HG03175 (cell line): Measurements from ENCODE around the gene FERMT1.
"Not testable (repeated sequence)": the region's sequence is repeated elsewhere in the genome, so short reads cannot be mapped to it uniquely, and the experiment has no call there.

Experiments used
- ATAC-seq: cut with Tn5 transposase; IDR thresholded peaks from one replicate; pipeline ENCODE4 v1.9.1; 2021; ENCODE audit warnings: mild to moderate bottlenecking, moderate library complexity; ENCODE audit not compliant: unreplicated experiment

The FERMT1 gene

DNA sequence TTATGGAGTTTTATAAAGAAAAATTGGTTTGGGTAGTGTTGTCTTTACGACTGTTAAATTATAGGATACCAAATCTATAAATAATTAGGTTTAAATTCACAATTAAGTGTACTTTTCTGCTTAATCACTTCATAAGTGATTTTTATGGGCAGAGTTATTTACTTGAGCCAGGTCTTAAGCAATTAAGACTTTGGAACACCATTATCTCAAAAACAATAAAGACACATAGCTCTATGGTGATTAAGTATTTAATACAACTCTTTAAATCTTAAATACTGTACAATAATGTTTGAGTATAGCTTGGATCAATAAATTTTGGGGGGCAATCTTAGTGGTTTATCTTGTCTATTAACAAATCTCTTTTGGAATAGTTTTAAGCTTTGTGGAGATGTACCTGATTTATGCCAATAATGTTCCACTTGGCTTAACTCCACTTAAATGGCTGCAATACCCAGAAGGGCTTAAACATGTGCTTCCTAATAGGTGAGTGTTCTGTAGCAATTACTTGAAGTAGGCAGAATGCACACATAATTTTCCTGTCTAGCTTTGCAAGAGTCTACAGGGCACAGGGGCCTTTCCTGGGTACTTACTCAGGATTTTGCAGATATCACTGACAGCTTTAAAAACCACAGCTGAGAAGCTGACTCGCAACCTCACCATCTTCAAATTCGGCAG is 7.5 kb downstream of the FERMT1 start:
- no peak for ATAC-seq

DNA sequence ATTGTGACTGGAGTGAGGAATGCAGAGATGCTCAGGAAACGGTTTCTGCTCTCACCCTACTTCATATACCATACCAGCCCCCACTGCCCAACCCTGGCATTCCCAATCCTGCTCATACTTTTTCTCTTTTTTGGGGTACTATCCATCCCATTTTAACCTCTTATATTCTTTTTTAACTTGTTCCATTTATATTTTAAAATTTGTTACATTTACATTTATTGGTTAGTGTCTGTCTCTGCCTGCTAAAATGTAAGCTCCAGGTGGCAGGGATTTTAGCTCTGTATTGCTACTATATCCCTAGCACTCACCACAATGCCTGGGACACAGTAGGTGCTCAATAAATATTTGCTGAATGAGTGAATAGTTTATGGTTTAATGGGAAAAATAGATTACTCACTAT is 8.1 kb downstream of the FERMT1 start:
- ATAC-seq: no peak

DNA sequence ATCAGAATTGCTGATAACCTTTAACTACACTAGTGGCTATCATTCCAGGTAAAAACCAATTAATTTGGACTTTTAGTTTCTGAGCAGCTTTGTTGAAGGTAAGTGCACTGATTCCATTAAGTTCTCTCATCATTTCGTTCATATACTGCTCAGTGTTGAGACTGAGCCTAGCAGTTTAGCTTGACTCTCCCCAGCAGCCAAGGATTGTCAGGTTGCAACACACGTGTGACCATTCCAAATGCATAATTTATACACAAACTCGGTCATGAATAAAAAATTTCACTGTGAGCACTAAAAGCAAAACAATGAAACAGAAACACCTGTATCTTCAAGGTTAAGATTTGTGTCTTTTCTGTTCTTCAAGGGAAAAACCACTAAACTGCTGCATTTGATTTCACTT is 8.9 kb downstream of the FERMT1 start:
- no peak for ATAC-seq

DNA sequence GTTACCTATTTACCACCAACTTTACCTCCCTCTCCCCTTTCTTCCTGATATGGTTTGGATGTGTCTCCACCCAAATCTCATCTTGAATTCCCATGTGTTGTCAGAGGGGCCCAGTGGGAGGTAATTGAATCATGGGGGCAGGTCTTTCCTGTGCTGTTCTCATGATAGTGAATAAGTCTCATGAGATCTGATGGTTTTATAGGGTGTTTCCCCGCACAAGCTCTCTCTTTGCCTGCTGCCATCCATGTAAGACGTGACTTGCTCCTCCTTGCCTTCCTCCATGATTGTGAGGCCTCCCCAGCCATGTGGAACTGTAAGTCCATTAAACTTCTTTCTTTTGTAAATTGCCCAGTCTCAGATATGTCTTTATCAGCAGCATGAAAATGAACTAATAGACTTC is 9.9 kb downstream of the FERMT1 start:
- not testable (repeated sequence) for ATAC-seq

DNA sequence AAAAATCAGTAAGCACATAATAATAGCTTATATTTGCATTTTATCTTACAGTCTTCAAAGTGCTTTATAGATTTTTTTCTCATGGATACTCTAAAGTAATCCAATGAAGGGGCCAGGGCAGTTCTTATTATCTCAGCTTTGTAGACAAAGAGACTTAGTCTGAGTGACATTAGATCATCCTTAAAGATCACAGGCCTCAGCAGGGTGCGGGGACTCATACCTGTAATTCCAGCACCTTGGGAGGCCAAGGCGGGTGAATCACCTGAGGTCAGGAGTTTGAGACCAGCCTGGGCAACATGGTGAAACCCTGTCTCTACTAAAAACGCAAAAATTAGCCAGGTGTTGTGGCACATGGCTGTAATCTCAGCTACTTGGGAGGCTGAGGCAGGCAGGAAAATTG is 14.5 kb downstream of the FERMT1 start:
- no peak for ATAC-seq

DNA sequence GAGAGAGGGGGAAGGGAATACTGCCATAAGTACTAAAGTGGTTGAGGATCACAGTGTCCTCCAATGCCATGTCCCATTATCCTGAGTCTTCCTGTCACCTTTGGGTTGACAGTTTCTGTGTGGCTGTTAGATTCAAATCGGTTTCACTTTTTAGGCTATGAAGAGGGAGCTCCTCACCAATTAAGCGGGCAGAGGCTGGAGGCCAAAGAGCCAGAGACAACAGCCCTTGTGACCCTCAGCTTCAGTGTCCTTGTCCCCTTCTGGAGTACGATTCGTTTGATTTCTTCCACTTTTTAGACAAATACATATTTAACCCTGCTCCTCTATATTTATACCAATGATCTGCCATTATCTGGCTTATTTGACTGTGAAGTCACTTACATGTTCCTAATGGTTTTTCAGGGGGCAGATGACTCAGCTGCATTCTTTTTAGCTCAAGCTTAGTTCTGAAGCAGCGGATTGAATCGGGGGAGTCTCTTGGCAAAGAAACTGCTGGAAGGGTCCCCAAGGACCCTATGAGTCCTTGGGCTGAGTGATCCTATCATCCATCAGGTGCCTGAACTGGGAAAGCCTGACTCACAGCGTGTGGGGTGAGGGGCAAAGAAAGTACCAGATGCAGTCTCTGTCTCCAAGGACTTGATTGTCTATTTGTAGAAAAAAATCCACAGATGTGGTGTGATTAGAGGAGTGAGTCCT is 18.2 kb downstream of the FERMT1 start:
- ATAC-seq: no peak

DNA sequence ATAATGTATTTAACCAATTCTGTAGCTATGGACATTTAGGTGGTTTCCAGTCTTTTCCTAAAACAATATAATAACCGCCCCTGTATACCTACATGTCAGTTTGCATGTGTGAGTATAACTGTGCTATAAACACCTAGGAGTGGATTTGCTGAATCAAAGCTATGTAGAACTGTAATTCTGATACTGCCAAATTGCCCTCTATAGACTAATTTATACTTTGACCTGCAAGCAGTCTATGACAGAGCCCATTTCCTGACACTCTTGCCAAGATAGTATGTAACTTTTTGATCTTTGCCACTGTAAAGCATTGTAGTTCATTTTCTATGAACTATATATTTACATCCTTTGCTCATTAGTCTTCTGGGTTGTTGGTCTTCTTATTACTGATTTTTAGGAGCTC is 19.5 kb downstream of the FERMT1 start:
- no peak for ATAC-seq

DNA sequence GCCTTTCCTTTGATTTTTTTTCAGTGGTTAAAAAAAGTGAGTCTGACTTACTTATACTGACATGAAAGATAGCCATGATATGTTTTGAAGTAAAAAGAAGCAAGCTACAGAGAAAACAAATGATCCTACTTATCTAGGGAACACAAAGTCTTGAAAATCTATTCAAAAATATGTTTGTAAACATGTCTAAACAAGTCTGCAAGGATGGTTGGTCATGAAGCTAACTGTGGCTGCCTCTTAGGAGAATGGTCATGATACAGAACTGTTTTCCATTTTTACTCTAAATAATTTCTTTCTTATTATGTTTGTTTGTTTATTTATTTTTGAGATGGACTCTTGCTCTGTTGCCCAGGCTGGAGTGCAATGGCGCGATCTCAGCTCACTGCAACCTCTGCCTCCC is 21.5 kb downstream of the FERMT1 start:
- ATAC-seq: no peak

DNA sequence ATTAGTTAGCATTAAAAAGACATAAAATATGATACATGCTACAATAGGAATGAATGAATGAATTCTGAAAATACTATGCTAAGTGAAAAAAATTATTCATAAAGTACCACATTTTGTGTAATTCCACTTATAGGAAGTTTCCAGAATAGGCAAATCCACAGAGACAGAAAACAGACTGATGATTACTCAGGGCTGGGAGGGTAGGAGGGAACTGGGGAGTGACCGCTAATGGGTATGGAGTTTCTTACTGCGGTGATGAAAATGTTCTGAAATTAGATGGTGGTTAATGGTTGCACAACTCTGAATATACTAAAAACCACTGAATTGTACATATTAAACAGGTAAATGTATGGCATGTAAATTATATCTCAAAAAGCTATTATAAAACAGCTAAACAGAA is 22.6 kb downstream of the FERMT1 start:
- ATAC-seq: no peak

DNA sequence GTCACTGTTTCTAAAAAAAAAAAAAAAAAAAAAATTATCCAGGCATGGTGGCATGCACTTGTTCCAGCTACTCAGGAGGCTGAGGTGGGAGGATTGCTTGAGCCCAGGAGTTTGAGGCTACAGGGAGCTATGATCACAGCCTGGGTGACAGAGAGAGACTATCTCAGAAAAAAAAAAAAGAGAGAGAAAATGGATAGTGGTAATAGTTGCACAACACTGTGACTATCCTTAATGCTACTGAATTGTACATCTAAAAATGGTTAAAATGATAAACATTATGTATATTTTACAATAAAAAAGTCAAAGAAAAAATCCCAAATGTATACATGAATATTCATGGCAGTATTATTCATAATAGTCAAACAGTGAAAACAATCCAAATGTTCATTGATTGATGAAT is 23.0 kb downstream of the FERMT1 start:
- no peak for ATAC-seq

DNA sequence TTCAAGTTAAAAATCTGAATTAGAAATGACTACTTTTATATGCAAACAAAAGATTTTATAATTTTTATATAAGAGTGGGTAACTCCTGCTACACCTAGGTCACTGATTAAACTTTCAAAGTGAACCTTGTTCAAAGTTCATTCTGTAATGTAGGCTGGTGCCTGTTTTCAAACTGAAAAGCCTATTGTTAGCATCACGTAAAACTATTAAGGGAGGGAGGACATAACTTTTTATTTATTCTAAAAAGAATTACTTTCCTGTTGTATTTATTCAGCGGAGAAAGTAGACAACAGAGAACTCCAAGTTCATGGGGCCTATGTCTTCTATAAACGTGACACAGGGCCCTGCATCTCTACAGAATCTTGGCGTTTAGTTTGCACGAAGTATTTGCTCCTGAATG is 27.4 kb downstream of the FERMT1 start:
- no peak for ATAC-seq

DNA sequence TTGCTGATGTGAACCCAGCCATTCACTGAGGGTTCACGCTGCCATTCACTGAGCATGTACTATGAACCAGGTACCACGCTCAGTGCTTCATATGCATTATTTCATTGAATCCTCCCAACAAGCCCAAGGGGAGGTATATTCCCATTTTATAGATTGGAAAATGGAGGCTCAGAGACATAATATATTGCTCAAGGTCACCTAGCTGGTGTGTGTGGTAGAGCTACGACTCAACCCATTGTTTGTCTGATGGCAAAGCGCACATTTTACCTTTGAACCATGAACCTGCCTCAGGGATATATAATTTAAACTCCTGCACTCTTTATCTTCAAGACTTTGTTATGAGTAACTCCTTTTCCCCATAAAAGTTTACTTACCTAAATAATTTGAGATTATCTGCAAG is 28.3 kb downstream of the FERMT1 start:
- no peak for ATAC-seq

DNA sequence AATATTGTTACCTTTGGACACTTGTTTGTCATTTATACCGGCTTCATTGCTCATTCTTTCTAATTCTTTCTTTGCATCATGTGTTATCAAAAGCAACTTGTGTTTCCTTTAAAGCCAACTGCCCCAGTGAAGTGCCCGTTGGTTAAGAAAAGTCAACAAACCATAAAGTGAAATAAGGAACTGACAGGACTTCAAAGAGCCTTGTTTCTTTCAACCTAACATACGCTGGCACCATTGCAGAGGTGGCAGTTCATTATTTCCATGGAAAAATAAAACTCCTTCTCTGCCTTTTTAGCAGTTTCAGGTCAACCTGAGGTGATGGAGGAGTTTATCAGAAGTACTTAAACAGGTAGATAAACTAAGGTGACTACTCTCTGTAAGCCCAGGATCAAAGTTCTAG is 28.8 kb downstream of the FERMT1 start:
- ATAC-seq: no peak

DNA sequence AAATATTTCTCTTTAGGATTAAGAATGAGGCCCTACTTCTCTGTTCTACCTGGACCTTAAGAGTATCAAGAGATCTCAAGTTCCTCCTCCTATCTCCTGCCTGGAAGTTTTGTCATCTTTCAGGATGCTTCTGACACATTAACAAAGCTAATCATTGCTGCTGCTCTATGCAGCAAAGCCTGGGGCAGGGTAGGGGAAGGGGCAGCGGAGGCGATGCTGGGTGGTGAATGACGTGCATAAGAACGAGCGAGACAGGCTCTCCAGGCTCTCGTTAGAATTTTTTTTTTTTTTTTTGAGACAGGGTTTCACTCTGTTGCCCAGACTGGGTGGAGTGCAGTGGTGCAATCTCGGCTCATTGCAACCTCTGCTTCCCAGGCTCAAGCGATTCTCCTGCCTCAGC is 31.2 kb downstream of the FERMT1 start:
- no peak for ATAC-seq

DNA sequence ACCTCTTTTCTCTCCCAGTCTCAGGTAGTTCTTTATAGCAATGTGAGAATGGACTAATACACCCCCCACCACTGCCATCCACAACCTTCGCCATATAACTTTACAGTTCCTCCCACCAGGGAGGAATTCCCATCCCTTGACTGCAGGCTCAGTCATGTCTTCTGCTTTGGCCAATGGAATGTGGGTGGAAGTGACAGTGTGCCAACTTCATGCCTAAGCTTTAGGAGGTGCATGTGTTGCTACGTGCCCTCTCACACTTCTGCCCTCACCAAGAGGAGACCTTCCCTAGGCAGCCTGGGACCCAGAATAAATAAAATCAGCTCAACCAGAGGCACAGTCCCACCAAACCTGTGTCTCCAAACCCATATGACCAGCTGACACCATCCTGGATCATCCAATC is 36.0 kb downstream of the FERMT1 start:
- ATAC-seq: no peak

DNA sequence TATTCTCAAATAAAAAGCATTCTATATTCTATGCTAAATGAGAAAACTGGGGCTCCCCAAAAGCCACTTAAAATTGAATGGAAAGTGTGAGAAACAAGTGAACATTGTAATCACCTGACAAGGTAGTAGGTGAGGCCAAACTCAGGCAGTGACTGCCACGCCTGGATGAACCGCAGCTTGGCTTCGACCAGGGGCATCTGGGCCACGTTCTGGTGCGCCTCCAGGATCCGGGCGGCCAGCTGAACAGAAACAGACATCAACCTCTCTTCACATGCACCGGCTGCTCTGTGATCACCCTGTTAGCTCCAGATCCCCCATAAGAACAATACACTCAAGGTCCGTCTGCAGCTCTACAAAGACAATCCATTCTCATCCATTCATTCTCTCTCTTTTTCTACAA is 38.9 kb downstream of the FERMT1 start:
- ATAC-seq: no peak

DNA sequence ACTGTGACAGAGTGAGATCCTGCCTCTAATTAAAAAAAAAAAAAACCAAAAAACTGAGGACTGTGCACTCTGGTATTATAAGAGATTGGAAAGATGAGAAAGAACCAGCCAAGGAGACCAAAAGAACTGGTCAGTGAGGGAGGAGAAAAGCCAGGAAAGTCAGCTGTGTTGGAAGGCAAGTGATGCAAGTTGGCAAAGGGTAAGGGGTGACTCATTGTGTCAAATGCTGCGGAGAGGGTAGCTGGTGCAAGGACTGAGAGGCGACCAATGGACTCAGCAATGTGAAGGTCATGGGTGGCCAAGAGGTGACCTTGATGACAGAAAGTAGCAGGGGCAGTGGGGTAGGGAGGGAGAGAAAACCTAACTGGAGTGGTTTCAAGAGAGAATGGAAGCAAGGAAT is 41.6 kb downstream of the FERMT1 start:
- no peak for ATAC-seq

DNA sequence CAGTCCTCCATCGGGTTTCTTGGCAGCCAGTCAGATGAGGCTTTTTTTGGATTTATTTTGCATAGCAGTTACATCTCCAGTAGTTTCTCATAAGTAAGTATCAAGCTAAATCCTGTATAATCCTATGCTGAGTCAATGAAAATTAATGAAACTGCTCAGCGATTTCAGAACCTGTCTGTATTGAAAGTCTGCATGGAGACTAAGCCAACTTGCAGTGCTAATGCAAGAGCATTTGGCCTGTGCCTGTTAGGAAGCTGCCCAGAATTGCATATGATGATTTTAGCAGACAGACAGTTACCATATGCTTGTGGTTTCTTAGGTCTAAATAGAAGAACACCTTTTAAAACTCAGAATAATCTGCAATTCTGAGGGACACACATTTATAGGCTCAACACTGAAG is 43.8 kb downstream of the FERMT1 start:
- no peak for ATAC-seq

DNA sequence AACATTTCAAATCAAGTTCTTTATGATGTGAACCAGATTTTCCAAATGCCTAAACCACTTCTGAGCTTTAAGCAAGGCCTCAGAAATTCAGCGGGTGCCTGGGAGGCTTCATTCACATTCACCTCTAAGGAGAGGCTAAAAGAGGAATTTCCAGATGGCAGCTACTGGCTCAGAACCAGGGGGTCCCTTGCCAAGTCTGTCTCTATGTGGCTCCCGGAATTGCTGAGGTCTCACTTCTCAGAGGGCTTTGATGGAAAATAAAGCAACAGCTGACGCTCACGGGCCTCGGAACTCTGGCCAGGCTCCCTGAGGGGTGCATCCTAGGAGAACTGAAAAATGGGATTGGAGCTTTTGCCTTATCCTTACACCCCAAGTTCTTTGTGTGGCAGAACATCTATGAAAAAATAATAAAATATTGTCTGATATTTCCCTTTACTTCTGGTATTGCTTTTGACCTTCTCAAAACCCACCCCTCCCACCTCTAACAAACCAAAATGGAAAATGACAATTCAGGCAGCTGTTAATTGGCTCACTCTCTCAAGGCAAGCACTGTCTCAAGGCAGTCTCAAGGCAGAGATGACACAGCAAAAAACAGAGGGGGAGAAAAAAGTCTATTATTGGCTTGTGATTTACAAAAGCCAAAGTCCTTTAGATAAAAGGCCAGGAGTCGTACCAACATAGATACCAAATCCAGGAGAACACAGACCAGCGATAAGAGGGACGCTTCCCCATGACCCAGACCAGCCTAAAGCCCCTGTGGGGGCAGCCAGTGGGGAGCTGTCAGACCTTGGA is 47.2 kb downstream of the FERMT1 start:
- ATAC-seq: no peak

DNA sequence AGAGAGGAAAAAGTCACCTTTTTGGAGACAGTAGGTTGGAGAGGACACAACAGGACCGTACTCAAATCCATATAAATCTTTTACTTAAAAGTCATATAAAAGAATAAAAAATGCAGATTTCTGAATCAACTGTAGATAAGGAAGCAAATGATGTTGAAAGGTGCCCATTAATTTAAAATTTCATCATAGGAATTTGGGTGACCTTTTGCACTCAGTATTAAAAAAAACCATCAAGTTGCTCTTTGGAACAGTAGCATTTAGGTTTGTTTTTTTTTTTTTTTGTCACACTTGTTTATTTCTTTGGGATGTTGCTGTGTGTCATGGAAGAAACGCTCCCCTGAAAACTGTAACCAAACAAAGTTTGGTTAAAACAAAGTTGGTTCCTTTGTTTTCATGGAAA is 48.0 kb downstream of the FERMT1 start:
- ATAC-seq: no peak

DNA sequence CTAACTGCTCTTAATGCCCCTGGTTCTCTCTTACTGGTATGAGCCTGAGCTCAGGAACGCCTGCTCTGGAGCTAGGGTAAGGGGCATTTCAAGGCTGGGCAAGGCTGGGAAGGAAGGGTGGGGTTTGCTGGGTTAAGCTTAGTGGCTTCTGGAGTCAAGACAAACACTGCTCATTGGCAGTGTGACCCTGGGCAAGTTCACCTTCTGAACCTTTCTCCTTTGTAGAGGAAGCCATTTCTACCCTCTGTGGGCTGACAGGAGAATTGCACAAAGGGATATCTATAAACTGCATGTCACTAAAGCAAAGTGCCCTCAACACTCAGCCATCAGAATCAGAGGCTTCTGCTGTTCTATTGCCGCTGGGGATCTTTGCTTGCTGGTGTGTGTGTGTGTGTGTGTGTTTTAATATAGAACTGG is 48.7 kb downstream of the FERMT1 start:
- no peak for ATAC-seq
